HUES64 (cell line): ENCODE results near the gene LGALS8.
"Not testable (repeated sequence)": the region's sequence is repeated elsewhere in the genome, so short reads cannot be mapped to it uniquely, and the experiment has no call there.

Experiments
- H3K27ac ChIP-seq: 2 replicates; pipeline ENCODE4 v1.7.0; 2013; ENCODE audit warnings: low read depth, low read length, inconsistent platforms
- H3K27me3 ChIP-seq: 2 replicates; pipeline ENCODE4 v1.6.1; 2013; ENCODE audit warnings: mild to moderate bottlenecking, low read length; ENCODE audit not compliant: insufficient read depth
- H3K36me3 ChIP-seq: 2 replicates; pipeline ENCODE4 v1.6.1; 2013; ENCODE audit warnings: mild to moderate bottlenecking, low read length; ENCODE audit not compliant: insufficient read depth
- H3K4me1 ChIP-seq: 2 replicates; pipeline ENCODE4 v1.6.1; 2013; ENCODE audit warnings: mild to moderate bottlenecking, low read length, moderate library complexity; ENCODE audit not compliant: insufficient read depth
- H3K4me3 ChIP-seq: 2 replicates; pipeline ENCODE4 v1.5.1; 2013; ENCODE audit warnings: mild to moderate bottlenecking, low read length, moderate library complexity
- H3K9ac ChIP-seq: 2 replicates; pipeline ENCODE4 v1.6.1; 2013; ENCODE audit warnings: mild to moderate bottlenecking, low read depth, low read length
- H3K9me3 ChIP-seq: 2 replicates; pipeline ENCODE4 v1.6.1; 2013; ENCODE audit warnings: low read depth, low read length; ENCODE audit not compliant: insufficient read depth
- WGBS: fragments of 150-250, 120-280 bp; methylation state at CpG from one replicate; pipeline ENCODE4 v1.1.7; 2013; ENCODE audit warnings: missing lambda C conversion rate; 5-methylcytosine and 5-hydroxymethylcytosine counted together

Gene LGALS8

GRCh38 chr1:236561976-236562375, 38.2 kb downstream of the LGALS8 start:
- Histone ChIP-seq H3K4me3 (no peak overlapping the region), H3K27me3 (no peaks in the 10 kb centered on the region), H3K9ac (no peak overlapping the region), H3K27ac (no peak overlapping the region), H3K9me3 (no peaks in the 10 kb centered on the region), H3K36me3 (peaks cover 98% of the 10 kb centered on the region), H3K4me1 (no peaks in the 10 kb centered on the region)
- WGBS = 94% methylated on average over 2 of the region's 2 CpGs

- Histone ChIP-seq H3K4me3 (no peak overlapping the region), H3K9me3 (no peaks in the 10 kb centered on the region), H3K27me3 (no peaks in the 10 kb centered on the region), H3K27ac (no peak overlapping the region; the same call in 1 of the 2 replicates), H3K4me1 (no peaks in the 10 kb centered on the region), H3K36me3 (peaks cover 97% of the 10 kb centered on the region), H3K9ac (no peak overlapping the region)
- 97% methylated on average over 5 of the region's 5 CpGs for WGBS
These were observed 41.7 kb downstream of the LGALS8 start for GRCh38 chr1:236565530-236565929.

DNA sequence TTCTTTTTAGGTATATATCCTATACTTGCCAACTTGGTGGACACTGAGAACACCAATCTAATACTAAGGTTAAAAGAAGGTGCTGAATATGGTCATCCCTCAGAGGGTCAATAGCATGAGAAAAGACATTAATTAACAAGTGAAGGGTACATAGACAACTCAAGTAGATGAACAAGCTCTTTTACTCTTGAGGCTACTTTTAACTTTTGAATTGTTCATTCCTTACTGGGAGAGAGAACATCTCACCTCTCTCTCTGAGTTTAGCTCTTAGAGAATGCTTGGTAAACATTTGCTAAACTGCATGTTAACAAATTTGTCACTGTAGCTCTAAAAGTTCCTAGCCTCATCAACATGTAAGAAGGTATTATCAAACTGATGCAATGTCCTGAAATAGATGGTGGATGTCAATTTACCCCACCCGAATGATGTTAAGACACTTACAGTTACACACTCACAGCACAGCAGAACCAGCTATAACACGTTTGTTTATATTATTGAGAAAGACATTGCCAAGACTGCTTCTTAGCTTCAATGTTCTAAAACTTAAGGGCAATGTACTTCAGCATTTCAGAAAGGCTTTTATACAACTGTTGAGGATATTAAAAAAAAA, 44.6 kb downstream of the LGALS8 start:
- Histone ChIP-seq H3K4me3 (no peak overlapping the region), H3K4me1 (no peaks in the 10 kb centered on the region), H3K9me3 (no peaks in the 10 kb centered on the region), H3K9ac (no peak overlapping the region), H3K27me3 (no peaks in the 10 kb centered on the region), H3K27ac (no peak overlapping the region), H3K36me3 (peaks cover 99% of the 10 kb centered on the region)
- 91% methylated on average over 2 of the region's 2 CpGs for WGBS

DNA sequence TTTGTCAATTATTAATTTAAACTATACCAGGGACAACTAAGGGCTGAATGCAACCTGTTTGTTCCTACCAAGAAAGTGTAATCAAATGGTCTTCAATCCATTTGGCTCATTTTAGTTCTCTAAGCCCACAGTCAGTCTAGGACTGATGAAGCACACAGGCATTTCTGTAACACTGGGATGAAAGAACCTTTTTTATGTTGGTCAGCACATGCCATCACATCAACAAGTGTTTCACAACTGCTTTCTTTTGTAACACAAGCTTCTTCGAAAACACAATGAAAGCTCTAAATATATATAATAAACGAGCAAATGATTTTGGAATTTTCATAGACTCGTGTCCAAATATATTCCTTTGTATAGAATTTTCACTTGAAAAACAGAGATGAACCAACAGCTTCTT, 51.7 kb downstream of the LGALS8 start:
- no peaks in the 10 kb centered on the region for H3K4me1 ChIP-seq
- no peaks in the 10 kb centered on the region for H3K9me3 ChIP-seq
- no peak overlapping the region for H3K9ac ChIP-seq
- 96% methylated on average over 3 of the region's 3 CpGs for WGBS
- no peak overlapping the region for H3K4me3 ChIP-seq
- H3K27me3 ChIP-seq = no peaks in the 10 kb centered on the region
- no peak overlapping the region for H3K27ac ChIP-seq
- peaks cover 97% of the 10 kb centered on the region for H3K36me3 ChIP-seq

- WGBS = 49% methylated on average over 2 of the region's 2 CpGs
- H3K9ac ChIP-seq = no peak overlapping the region
- peaks cover 95% of the 10 kb centered on the region for H3K36me3 ChIP-seq
- no peaks in the 10 kb centered on the region for H3K27me3 ChIP-seq
- no peak overlapping the region for H3K4me3 ChIP-seq
- no peak overlapping the region for H3K27ac ChIP-seq
- H3K9me3 ChIP-seq = no peaks in the 10 kb centered on the region
- no peaks in the 10 kb centered on the region for H3K4me1 ChIP-seq
These were observed 52.2 kb downstream of the LGALS8 start for GRCh38 chr1:236576004-236576403.

GRCh38 chr1:236577041-236577440, 53.3 kb downstream of the LGALS8 start:
- not testable (repeated sequence) for H3K9me3 ChIP-seq, H3K27ac ChIP-seq
- peaks cover 94% of the 10 kb centered on the region for H3K36me3 ChIP-seq

DNA sequence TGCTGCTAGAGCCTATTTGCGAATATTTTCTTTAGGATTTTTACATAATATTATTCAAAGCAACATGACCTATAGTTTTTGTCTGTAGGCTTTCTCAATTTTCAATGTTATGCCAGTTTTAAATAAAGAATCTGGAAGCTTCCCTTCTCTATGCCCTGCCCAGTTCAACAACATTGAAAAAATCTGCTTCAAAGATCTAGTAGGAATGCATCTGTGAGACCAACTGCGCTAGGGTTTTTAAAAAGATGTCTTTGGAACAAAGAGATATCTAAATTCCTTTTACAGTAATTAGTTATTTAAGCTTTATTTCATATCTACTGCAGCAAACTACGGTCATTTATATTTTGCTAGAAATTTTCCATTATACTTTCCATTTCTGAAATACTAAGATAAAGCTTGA, 54.9 kb downstream of the LGALS8 start:
- no peak overlapping the region for H3K4me3 ChIP-seq
- no peak overlapping the region for H3K27ac ChIP-seq
- no peaks in the 10 kb centered on the region for H3K4me1 ChIP-seq
- H3K36me3 ChIP-seq = peaks cover 91% of the 10 kb centered on the region
- H3K27me3 ChIP-seq = no peaks in the 10 kb centered on the region
- H3K9me3 ChIP-seq = no peaks in the 10 kb centered on the region
- 100% methylated on average over 1 of the region's 3 CpGs for WGBS
- H3K9ac ChIP-seq = no peak overlapping the region

More at GRCh38 chr1:236577041-236577440, 53.3 kb downstream of the LGALS8 start:
- not testable (repeated sequence) for H3K4me1 ChIP-seq, H3K9ac ChIP-seq, H3K27me3 ChIP-seq, H3K4me3 ChIP-seq
- 90% methylated on average over 7 of the region's 7 CpGs for WGBS

- H3K36me3 ChIP-seq = peaks cover 91% of the 10 kb centered on the region
These were observed 56.6 kb downstream of the LGALS8 start for GRCh38 chr1:236580404-236580803.

DNA sequence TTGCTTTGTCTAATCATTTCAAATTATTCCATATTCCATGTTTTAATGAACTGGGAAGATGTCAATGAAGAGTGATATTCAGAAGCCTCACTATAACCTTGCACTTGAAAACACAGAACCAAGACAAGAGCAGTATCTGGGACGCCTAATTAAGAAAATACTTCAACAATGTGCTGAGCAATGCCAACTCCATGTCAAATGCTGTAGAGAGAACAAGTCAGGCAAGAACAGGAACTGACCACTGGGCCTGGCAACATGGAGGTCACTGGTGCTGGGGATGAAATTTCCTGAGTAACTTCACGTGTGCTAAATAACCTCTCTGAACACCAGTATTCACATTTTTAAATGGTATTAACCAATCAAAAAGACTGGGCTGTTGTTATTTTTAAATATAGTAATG, 57.7 kb downstream of the LGALS8 start:
- Histone ChIP-seq H3K36me3 (peaks cover 91% of the 10 kb centered on the region), H3K9ac (no peak overlapping the region), H3K4me1 (no peaks in the 10 kb centered on the region), H3K27ac (no peak overlapping the region), H3K9me3 (no peaks in the 10 kb centered on the region), H3K4me3 (no peak overlapping the region), H3K27me3 (no peaks in the 10 kb centered on the region)
- WGBS = 93% methylated on average over 2 of the region's 2 CpGs

More at GRCh38 chr1:236580404-236580803, 56.6 kb downstream of the LGALS8 start:
- not testable (repeated sequence) for H3K9ac ChIP-seq, H3K4me3 ChIP-seq, H3K9me3 ChIP-seq, H3K27ac ChIP-seq, H3K27me3 ChIP-seq, H3K4me1 ChIP-seq
- 91% methylated on average over 3 of the region's 3 CpGs for WGBS

DNA sequence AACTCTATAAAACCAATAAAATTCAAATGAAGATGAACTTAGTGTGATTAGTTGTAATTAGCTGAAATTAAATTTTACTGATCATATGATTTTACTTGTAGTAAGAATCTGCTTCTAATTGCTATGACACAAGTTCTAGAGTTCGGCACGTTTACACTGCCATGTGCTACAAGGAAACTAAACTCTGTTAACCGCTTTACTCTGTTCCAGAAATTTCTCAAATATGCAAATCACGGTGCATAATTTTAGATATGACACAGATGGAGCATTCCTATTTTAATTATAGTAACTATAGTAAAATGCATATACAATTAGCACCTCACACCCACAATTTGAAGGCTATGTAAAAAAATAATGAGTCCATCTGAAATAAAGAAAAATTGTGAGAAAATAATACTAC, 65.7 kb downstream of the LGALS8 start:
- Histone ChIP-seq H3K27ac (no peak overlapping the region), H3K9ac (no peak overlapping the region), H3K4me1 (no peaks in the 10 kb centered on the region), H3K9me3 (no peaks in the 10 kb centered on the region), H3K4me3 (no peak overlapping the region), H3K36me3 (peaks cover 100% of the 10 kb centered on the region), H3K27me3 (no peaks in the 10 kb centered on the region)
- WGBS = 94% methylated on average over 4 of the region's 4 CpGs

GRCh38 chr1:236590553-236591150, 66.9 kb downstream of the LGALS8 start:
- no peak overlapping the region for H3K4me3 ChIP-seq
- no peak overlapping the region for H3K9ac ChIP-seq
- H3K27ac ChIP-seq = no peak overlapping the region
- WGBS = 100% methylated on average over 1 of the region's 2 CpGs
- H3K36me3 ChIP-seq = peaks cover 100% of the 10 kb centered on the region
- H3K4me1 ChIP-seq = no peaks in the 10 kb centered on the region
- H3K9me3 ChIP-seq = no peaks in the 10 kb centered on the region
- H3K27me3 ChIP-seq = no peaks in the 10 kb centered on the region

DNA sequence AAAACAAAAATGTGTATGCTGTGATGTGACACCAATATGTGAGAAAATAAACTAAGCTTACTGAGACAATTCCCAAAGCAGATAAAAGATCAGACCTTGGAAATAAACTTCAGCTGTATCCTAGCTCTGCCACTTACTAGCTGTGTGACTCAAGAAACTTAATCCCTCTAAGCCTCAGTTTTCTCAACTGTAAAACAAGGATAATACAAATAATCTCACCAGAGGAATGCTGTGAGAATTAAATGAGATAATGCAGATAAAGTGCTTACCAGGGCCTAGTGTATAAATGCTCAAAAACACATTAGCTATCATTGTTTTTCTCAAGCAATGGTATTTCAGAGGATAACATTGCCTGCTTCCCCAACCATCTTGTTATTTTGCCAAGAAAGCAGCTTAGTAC, 78.4 kb downstream of the LGALS8 start:
- no peak overlapping the region for H3K4me3 ChIP-seq
- H3K4me1 ChIP-seq = peaks cover 7% of the 10 kb centered on the region; the same call in 1 of the 2 replicates
- no peak overlapping the region for H3K9ac ChIP-seq
- H3K9me3 ChIP-seq = no peaks in the 10 kb centered on the region
- H3K27ac ChIP-seq = no peak overlapping the region
- no peaks in the 10 kb centered on the region for H3K27me3 ChIP-seq
- H3K36me3 ChIP-seq = peaks cover 53% of the 10 kb centered on the region
